ENCODE measurements around the gene HDHD2. TPM values are rescaled to one million over a fixed set of nuclear protein-coding genes. Genes with fewer than 3 reads are reported as not detected.

Gene HDHD2
- total and polyA plus RNA-seq, 2 of the 13 experiments (the other 11 are each of a cell fraction or from before 2014, with no cell fraction given) = 10.2 to 34.7 TPM

DNA sequence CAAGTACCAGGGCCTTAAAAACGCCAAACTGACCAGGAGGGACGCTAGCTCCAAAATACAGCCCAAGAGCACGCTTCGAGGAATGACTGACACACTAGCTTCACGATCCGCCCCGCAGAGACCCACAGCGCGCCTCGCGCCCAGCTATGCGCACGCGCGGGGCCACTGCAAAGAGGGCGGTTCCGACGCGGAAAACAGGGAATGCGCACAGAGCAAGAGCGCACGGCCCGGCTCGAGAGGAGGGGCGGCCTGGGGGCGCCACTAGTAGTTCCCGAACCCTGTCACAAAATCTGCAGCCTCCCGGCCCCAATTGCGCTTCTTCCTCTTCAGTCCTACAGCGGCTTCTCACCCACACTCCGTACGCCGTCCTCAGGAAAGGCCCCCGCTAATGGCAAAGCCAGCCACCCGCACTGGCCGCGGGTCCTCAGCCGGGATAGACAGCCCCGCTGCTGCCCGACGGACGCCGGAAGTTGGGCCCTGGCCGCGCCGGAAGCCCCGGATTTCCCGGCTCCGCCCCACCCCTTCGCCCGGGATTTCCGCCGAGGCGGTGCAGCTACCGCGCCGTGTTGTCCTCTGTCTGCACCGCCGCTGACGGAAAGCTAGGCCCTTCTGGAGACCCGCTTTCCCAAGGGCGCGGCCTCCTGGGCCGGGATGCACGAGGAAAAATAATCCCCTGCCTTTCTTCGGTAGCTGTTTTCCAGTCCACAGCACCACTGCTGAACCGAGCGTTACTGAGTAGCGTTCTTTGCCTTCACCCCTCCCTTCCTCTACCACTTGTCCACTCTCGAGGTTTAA lies at the start of gene HDHD2 (continued):
- TF ChIP-seq SMAD3 (CRISPR knock-in tag; IDR thresholded peaks at IDR 0.05) (peak; percentile 61; the same call in 1 of the 2 replicates), RBAK (CRISPR knock-in tag; IDR thresholded peaks at IDR 0.05) (no peak), ZFP36 (IDR thresholded peaks at IDR 0.05; ENCODE audit: borderline replicate concordance, low read depth, low read length, partially characterized antibody) (no peak), ZMYM2 (CRISPR knock-in tag; IDR thresholded peaks at IDR 0.05) (no peak), RFXAP (CRISPR knock-in tag; IDR thresholded peaks at IDR 0.05; ENCODE audit: borderline replicate concordance) (0 out of 2 replicates have a peak, but pooled peaks have one; percentile 32), CHD4 (IDR thresholded peaks at IDR 0.05; ENCODE audit: borderline replicate concordance, low read length) (no peak), ZBTB20 (CRISPR knock-in tag; IDR thresholded peaks at IDR 0.05; ENCODE audit: borderline replicate concordance, low read depth) (peak; percentile 16; the same call in 1 of the 2 replicates), JUND (CRISPR knock-in tag; IDR thresholded peaks at IDR 0.05) (peak; percentile 4; the same call in 1 of the 2 replicates), ZKSCAN5 (CRISPR knock-in tag; IDR thresholded peaks at IDR 0.05) (no peak), NPAS2 (CRISPR knock-in tag; IDR thresholded peaks at IDR 0.05; ENCODE audit: borderline replicate concordance) (no peak), ZNF30 (CRISPR knock-in tag; IDR thresholded peaks at IDR 0.05) (no peak), HOXD1 (CRISPR knock-in tag; IDR thresholded peaks at IDR 0.05) (peak; percentile 56; the same call in 1 of the 2 replicates), ZNF616 (CRISPR knock-in tag; IDR thresholded peaks at IDR 0.05; ENCODE audit: low read depth) (peak; percentile 81; the same call in 1 of the 2 replicates), ZNF205 (CRISPR knock-in tag; IDR thresholded peaks at IDR 0.05) (no peak)
- TF ChIP-seq, protein P1, sequence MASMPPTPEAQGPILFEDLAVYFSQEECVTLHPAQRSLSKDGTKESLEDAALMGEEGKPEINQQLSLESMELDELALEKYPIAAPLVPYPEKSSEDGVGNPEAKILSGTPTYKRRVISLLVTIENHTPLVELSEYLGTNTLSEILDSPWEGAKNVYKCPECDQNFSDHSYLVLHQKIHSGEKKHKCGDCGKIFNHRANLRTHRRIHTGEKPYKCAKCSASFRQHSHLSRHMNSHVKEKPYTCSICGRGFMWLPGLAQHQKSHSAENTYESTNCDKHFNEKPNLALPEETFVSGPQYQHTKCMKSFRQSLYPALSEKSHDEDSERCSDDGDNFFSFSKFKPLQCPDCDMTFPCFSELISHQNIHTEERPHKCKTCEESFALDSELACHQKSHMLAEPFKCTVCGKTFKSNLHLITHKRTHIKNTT (CRISPR knock-in tag; IDR thresholded peaks at IDR 0.05) = no peak
- TF ChIP-seq, protein P2, sequence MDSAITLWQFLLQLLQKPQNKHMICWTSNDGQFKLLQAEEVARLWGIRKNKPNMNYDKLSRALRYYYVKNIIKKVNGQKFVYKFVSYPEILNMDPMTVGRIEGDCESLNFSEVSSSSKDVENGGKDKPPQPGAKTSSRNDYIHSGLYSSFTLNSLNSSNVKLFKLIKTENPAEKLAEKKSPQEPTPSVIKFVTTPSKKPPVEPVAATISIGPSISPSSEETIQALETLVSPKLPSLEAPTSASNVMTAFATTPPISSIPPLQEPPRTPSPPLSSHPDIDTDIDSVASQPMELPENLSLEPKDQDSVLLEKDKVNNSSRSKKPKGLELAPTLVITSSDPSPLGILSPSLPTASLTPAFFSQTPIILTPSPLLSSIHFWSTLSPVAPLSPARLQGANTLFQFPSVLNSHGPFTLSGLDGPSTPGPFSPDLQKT (CRISPR knock-in tag; IDR thresholded peaks at IDR 0.05; ENCODE audit: borderline replicate concordance) = no peak
- TF ChIP-seq, protein P3, sequence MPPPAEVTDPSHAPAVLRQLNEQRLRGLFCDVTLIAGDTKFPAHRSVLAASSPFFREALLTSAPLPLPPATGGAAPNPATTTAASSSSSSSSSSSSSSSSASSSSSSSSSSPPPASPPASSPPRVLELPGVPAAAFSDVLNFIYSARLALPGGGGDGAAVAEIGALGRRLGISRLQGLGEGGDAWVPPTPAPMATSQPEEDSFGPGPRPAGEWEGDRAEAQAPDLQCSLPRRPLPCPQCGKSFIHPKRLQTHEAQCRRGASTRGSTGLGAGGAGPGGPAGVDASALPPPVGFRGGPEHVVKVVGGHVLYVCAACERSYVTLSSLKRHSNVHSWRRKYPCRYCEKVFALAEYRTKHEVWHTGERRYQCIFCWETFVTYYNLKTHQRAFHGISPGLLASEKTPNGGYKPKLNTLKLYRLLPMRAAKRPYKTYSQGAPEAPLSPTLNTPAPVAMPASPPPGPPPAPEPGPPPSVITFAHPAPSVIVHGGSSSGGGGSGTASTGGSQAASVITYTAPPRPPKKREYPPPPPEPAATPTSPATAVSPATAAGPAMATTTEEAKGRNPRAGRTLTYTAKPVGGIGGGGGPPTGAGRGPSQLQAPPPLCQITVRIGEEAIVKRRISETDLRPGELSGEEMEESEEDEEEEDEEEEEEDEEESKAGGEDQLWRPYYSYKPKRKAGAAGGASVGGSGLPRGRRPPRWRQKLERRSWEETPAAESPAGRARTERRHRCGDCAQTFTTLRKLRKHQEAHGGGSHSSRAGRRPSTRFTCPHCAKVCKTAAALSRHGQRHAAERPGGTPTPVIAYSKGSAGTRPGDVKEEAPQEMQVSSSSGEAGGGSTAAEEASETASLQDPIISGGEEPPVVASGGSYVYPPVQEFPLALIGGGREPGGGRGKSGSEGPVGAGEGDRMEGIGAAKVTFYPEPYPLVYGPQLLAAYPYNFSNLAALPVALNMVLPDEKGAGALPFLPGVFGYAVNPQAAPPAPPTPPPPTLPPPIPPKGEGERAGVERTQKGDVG (CRISPR knock-in tag; IDR thresholded peaks at IDR 0.05; ENCODE audit: borderline replicate concordance) = 0 out of 2 replicates have a peak, but pooled peaks have one; percentile 49
- TF ChIP-seq, protein P4, sequence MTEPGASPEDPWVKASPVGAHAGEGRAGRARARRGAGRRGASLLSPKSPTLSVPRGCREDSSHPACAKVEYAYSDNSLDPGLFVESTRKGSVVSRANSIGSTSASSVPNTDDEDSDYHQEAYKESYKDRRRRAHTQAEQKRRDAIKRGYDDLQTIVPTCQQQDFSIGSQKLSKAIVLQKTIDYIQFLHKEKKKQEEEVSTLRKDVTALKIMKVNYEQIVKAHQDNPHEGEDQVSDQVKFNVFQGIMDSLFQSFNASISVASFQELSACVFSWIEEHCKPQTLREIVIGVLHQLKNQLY (CRISPR knock-in tag; IDR thresholded peaks at IDR 0.05) = no peak
- TF ChIP-seq, protein P5, sequence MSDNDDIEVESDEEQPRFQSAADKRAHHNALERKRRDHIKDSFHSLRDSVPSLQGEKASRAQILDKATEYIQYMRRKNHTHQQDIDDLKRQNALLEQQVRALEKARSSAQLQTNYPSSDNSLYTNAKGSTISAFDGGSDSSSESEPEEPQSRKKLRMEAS (IDR thresholded peaks at IDR 0.05) = peak; percentile 76
- TF ChIP-seq, protein P6, sequence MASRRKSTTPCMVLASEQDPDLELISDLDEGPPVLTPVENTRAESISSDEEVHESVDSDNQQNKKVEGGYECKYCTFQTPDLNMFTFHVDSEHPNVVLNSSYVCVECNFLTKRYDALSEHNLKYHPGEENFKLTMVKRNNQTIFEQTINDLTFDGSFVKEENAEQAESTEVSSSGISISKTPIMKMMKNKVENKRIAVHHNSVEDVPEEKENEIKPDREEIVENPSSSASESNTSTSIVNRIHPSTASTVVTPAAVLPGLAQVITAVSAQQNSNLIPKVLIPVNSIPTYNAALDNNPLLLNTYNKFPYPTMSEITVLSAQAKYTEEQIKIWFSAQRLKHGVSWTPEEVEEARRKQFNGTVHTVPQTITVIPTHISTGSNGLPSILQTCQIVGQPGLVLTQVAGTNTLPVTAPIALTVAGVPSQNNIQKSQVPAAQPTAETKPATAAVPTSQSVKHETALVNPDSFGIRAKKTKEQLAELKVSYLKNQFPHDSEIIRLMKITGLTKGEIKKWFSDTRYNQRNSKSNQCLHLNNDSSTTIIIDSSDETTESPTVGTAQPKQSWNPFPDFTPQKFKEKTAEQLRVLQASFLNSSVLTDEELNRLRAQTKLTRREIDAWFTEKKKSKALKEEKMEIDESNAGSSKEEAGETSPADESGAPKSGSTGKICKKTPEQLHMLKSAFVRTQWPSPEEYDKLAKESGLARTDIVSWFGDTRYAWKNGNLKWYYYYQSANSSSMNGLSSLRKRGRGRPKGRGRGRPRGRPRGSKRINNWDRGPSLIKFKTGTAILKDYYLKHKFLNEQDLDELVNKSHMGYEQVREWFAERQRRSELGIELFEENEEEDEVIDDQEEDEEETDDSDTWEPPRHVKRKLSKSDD (CRISPR knock-in tag; IDR thresholded peaks at IDR 0.05; ENCODE audit: low read depth) = no peak
